Smooth muscle cell (in vitro differentiated cells): Measurements from ENCODE around the gene TSPAN4. TPM values are rescaled to one million over a fixed set of nuclear protein-coding genes. Genes with fewer than 3 reads are reported as not detected.

Source experiments
- DNase-seq: peaks from one replicate; lab custom pipeline; 2025; ENCODE audit not compliant: unreplicated experiment; lab: John Stamatoyannopoulos, UW
- H2AFZ ChIP-seq: fragments of 200-600 bp; sonication (generic); 2 replicates; pipeline ENCODE4 v1.6.0; 2016; ENCODE audit warnings: antibody characterized with exemption, low read depth, mild to moderate bottlenecking
- H3F3A ChIP-seq: fragments of 200-600 bp; sonication (generic); 2 replicates; pipeline ENCODE4 v1.6.0; 2017; ENCODE audit warnings: antibody characterized with exemption, low read depth
- H3K27ac ChIP-seq: fragments of 200-600 bp; sonication (generic); 2 replicates; pipeline ENCODE4 v1.5.1; 2016; ENCODE audit warnings: low read depth, mild to moderate bottlenecking
- H3K27me3 ChIP-seq: fragments of 200-600 bp; sonication (generic); 2 replicates; pipeline ENCODE4 v1.6.1; 2016; ENCODE audit warnings: low read depth, mild to moderate bottlenecking
- H3K36me3 ChIP-seq: fragments of 200-600 bp; sonication (generic); 2 replicates; pipeline ENCODE4 v1.5.1; 2016; ENCODE audit warnings: low read depth
- H3K4me1 ChIP-seq: fragments of 200-600 bp; sonication (generic); 2 replicates; pipeline ENCODE4 v1.5.1; 2016; ENCODE audit warnings: low read depth
- H3K4me2 ChIP-seq: fragments of 200-600 bp; sonication (generic); 2 replicates; pipeline ENCODE4 v1.6.0; 2016; ENCODE audit warnings: mild to moderate bottlenecking
- H3K4me3 ChIP-seq: fragments of 200-600 bp; sonication (generic); 2 replicates; pipeline ENCODE4 v1.5.1; 2016; ENCODE audit warnings: mild to moderate bottlenecking
- H3K79me2 ChIP-seq: fragments of 200-600 bp; sonication (generic); 2 replicates; pipeline ENCODE4 v1.6.0; 2016; ENCODE audit warnings: low read depth, mild to moderate bottlenecking
- H3K9ac ChIP-seq: fragments of 200-600 bp; sonication (generic); 2 replicates; pipeline ENCODE4 v1.6.0; 2016; ENCODE audit warnings: low read depth
- H3K9me3 ChIP-seq: fragments of 200-600 bp; sonication (generic); replicated peaks from 2 replicates; pipeline ENCODE4 v1.5.1; 2016; ENCODE audit warnings: low read depth
- H4K20me1 ChIP-seq: fragments of 200-600 bp; sonication (generic); 2 replicates; pipeline ENCODE4 v1.6.0; 2016; ENCODE audit warnings: low read depth
- WGBS: methylation state at CpG from one replicate; pipeline ENCODE4 v1.1.7; 2016; ENCODE audit warnings: low lambda C conversion rate; 5-methylcytosine and 5-hydroxymethylcytosine counted together
- polyA plus RNA-seq: library from polyadenylated mRNA; unstranded; fragments of >200 nt; fragmentation: Nextera tagmentation; extraction: Ambion mirVana; gene quantifications from 2 replicates; pipeline ENCODE4 v1.2.1, GENCODE V29; 2016
- total RNA-seq: library from RNA; depleted of rRNA; stranded (reverse); fragments of >200 nt; gene quantifications from 2 replicates; pipeline ENCODE4 v1.2.3, GENCODE V29; 2014
- TF ChIP-seq, protein P1 (sequence below): fragments of 200-600 bp; sonication (generic); IDR thresholded peaks from 2 replicates; pipeline ENCODE4 v1.5.1; 2017; ENCODE audit warnings: borderline replicate concordance, mild to moderate bottlenecking, antibody characterized with exemption; ENCODE audit not compliant: insufficient read depth, poor library complexity, severe bottlenecking

The TSPAN4 gene
- total and polyA plus RNA-seq, 2 experiments from 2014 or later = 68.2 to 179 TPM

DNA sequence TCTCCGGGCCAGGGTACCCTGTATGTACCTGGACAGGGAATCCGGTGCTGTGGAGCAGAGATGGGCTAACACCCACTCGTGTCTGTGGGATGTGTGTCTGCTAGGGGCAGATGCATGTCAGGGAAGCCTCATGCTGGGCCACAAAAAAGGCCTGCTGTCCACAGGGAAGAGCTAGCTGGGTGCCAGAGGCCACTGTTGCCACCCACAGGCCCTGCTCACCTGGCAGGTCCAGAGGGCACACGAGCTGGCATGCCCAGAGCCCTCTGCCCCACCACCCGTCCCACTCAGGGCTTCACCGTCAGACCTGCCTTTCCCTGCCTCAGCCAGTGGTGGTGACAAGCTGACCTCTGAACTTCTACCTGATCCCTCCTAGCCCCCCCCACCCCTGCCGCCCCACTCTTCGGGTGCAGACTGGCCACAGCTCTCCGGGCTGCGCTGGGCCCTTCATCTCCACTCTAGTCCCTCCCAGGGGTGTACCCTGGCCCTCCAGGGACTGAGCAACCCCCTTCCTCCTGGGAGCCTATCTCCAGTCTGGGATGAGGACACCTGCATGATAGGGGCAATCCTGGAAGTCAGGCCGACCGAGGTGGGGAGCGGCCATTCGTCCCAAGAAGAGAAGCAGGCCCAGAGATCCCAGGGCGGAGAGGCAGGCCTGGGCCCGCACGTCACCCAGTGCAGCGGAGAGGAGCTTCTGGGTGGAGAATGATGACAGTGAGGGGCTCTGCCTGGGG, 45.9 kb upstream of the TSPAN4 start:
- Histone ChIP-seq H3K4me2 (peak overlapping the region; percentile 98), H3K9ac (peak overlapping the region; percentile 84), H3K4me3 (peak overlapping the region; percentile 70), H3F3A (peaks cover 4% of the 10 kb centered on the region), H3K9me3 (no peaks in the 10 kb centered on the region), H3K4me1 (peaks cover 16% of the 10 kb centered on the region), H3K36me3 (no peaks in the 10 kb centered on the region), H3K79me2 (no peaks in the 10 kb centered on the region), H2AFZ (no peak overlapping the region), H3K27ac (peak overlapping the region; percentile 83), H4K20me1 (peaks cover 18% of the 10 kb centered on the region), H3K27me3 (no peaks in the 10 kb centered on the region)
- DNase-seq = no peak
- WGBS = 54% methylated on average over 18 of the region's 18 CpGs
- TF ChIP-seq, protein P1, sequence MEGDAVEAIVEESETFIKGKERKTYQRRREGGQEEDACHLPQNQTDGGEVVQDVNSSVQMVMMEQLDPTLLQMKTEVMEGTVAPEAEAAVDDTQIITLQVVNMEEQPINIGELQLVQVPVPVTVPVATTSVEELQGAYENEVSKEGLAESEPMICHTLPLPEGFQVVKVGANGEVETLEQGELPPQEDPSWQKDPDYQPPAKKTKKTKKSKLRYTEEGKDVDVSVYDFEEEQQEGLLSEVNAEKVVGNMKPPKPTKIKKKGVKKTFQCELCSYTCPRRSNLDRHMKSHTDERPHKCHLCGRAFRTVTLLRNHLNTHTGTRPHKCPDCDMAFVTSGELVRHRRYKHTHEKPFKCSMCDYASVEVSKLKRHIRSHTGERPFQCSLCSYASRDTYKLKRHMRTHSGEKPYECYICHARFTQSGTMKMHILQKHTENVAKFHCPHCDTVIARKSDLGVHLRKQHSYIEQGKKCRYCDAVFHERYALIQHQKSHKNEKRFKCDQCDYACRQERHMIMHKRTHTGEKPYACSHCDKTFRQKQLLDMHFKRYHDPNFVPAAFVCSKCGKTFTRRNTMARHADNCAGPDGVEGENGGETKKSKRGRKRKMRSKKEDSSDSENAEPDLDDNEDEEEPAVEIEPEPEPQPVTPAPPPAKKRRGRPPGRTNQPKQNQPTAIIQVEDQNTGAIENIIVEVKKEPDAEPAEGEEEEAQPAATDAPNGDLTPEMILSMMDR = no peak

DNA sequence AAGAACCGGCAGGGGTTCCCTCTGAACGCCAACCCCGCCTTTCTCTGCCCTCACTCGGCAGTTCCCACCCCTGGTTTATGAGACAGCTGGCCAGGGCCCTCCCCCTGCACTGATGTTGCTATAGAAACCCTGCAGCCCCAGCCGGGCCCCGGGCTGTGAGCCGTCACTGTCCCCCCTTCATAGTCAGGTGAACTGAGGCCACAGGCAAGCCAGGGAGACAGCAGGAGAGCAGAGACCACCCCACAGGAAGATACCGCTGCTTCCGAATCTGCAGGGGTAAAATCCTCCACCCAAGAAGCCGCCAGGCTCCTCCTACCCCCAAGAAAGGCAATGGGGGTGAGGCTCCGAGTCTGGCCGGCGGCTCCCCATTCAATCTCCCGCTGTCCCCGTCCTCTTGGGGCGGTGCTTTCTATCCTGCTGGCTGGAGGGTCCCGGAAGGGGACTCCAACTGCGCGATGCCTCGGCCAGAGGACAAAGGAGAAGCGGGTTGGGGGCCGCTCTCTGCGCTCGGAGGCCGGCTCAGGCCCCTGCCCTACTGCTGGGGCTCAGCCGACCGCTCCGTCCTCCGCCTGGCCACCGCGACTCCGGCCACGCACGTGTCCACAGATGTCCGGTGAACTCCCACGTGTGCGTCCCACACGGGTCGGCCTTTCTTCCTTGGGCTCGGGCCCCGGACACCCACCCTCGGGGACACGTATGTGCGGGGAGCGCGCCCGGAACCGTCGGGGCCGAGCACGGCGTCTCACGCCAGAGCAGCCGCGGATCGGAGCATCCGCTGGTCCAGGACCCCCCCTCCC, 45.2 kb upstream of the TSPAN4 start:
- Histone ChIP-seq H4K20me1 (peaks cover 18% of the 10 kb centered on the region), H3K4me2 (peak overlapping the region; percentile 98), H3K36me3 (no peaks in the 10 kb centered on the region), H3K27ac (peak overlapping the region; percentile 83), H3K4me3 (peak overlapping the region; percentile 70), H3K4me1 (peaks cover 16% of the 10 kb centered on the region), H3K9ac (peak overlapping the region; percentile 84), H3K27me3 (no peaks in the 10 kb centered on the region), H3F3A (peaks cover 4% of the 10 kb centered on the region), H3K79me2 (no peaks in the 10 kb centered on the region), H2AFZ (no peak overlapping the region), H3K9me3 (no peaks in the 10 kb centered on the region)
- under 1% methylated on average over 46 of the region's 57 CpGs for WGBS
- TF ChIP-seq, protein P1 = no peak
- DNase-seq = peak; percentile 79

- peak within 1 kb of the TSS; percentile 84 for H3K9ac ChIP-seq
- H3K9me3 ChIP-seq = no peaks in the 10 kb centered on the region
- peak; percentile 68 for DNase-seq
- TF ChIP-seq, protein P1 = peak; percentile 71
- H3K4me1 ChIP-seq = peaks cover 16% of the 10 kb centered on the region
- no peaks in the 10 kb centered on the region for H3K79me2 ChIP-seq
- peaks cover 4% of the 10 kb centered on the region for H3F3A ChIP-seq
- no peaks in the 10 kb centered on the region for H3K27me3 ChIP-seq
- 29% methylated on average over 9 of the region's 69 CpGs for WGBS
- peak within 1 kb of the TSS; percentile 98 for H3K4me2 ChIP-seq
- peaks cover 18% of the 10 kb centered on the region for H4K20me1 ChIP-seq
- no peak within 1 kb of the TSS for H2AFZ ChIP-seq
- H3K36me3 ChIP-seq = no peaks in the 10 kb centered on the region
- H3K4me3 ChIP-seq = peak within 1 kb of the TSS; percentile 70
- peak within 1 kb of the TSS; percentile 83 for H3K27ac ChIP-seq
These were observed 44.4 kb upstream of the TSPAN4 start, which contains the start of gene SLC25A22 for GRCh38 chr11:798093-798713. Gene SLC25A22 (minus strand): TSS chr11:798281. CDS start chr11:795006, 3,275 bp downstream.
